HG03280 (cell line): ENCODE results near the gene TAAR5.
"Not testable (repeated sequence)": the region's sequence is repeated elsewhere in the genome, so short reads cannot be mapped to it uniquely, and the experiment has no call there.

ENCODE experiments used
- ATAC-seq: cut with Tn5 transposase; IDR thresholded peaks from one replicate; pipeline ENCODE4 v1.9.1; 2021; ENCODE audit warnings: mild to moderate bottlenecking, moderate library complexity; ENCODE audit not compliant: unreplicated experiment

Gene TAAR5

GRCh38 chr6:132589454-132589853 is at the start of gene TAAR5:
Gene TAAR5, minus strand, starts transcription at chr6:132589741. Its CDS starts 55 bp downstream, at chr6:132589686.
- ATAC-seq, result no peak

GRCh38 chr6:132637135-132637534 is 47.6 kb upstream of the TAAR5 start:
- ATAC-seq, result not testable (repeated sequence)

- not testable (repeated sequence) for ATAC-seq
These were observed 46.4 kb upstream of the TAAR5 start for GRCh38 chr6:132635906-132636305.

GRCh38 chr6:132635288-132635687 is 45.7 kb upstream of the TAAR5 start:
- ATAC-seq, result not testable (repeated sequence)

GRCh38 chr6:132634796-132635195 is 45.3 kb upstream of the TAAR5 start:
- ATAC-seq, result no peak

GRCh38 chr6:132633362-132633761 is 43.8 kb upstream of the TAAR5 start:
- no peak for ATAC-seq

GRCh38 chr6:132624175-132624574 is 34.6 kb upstream of the TAAR5 start, which contains the start of gene TAAR2:
Gene TAAR2, minus strand, starts transcription at chr6:132624275. Its CDS starts 0 bp downstream, at chr6:132624275.
- no peak for ATAC-seq

GRCh38 chr6:132623106-132623845 is 33.7 kb upstream of the TAAR5 start:
- ATAC-seq, result no peak

GRCh38 chr6:132616677-132617076 is 27.1 kb upstream of the TAAR5 start:
- ATAC-seq, result no peak

GRCh38 chr6:132614554-132614953 is 25.0 kb upstream of the TAAR5 start:
- ATAC-seq, result no peak

- no peak for ATAC-seq
These were observed 23.0 kb upstream of the TAAR5 start for GRCh38 chr6:132612449-132613108.

GRCh38 chr6:132611616-132612015 is 22.1 kb upstream of the TAAR5 start:
- ATAC-seq, result no peak

- no peak for ATAC-seq
These were observed 18.1 kb upstream of the TAAR5 start for GRCh38 chr6:132607544-132608233.

- no peak for ATAC-seq
These were observed 15.2 kb upstream of the TAAR5 start for GRCh38 chr6:132604635-132605152.

GRCh38 chr6:132600900-132601299 is 11.4 kb upstream of the TAAR5 start:
- ATAC-seq, result not testable (repeated sequence)

GRCh38 chr6:132598473-132598872 is 8.9 kb upstream of the TAAR5 start:
- ATAC-seq, result peak; percentile 78

GRCh38 chr6:132596201-132596600 is 6.7 kb upstream of the TAAR5 start:
- ATAC-seq, result no peak

GRCh38 chr6:132592855-132593254 is 3.3 kb upstream of the TAAR5 start:
- ATAC-seq, result no peak

GRCh38 chr6:132590362-132590761 is 821 bp upstream of the TAAR5 start:
- no peak for ATAC-seq

- no peak for ATAC-seq
These were observed 2.1 kb downstream of the TAAR5 start for GRCh38 chr6:132587424-132587823.

- ATAC-seq, result no peak
These were observed 4.8 kb downstream of the TAAR5 start for GRCh38 chr6:132584698-132585097.
